SKM-1 treated with dmso at 0.1 percent for 144 hours (cell line): Measurements from ENCODE around the gene HCN3.

ENCODE experiments used
- DNase-seq: peaks from one replicate; lab custom pipeline; 2025; ENCODE audit not compliant: unreplicated experiment; lab: John Stamatoyannopoulos, UW

HCN3 gene

GRCh38 chr1:155254228-155254713 is 23.0 kb upstream of the HCN3 start:
- DNase-seq: no peak

- no peak for DNase-seq
Observed at GRCh38 chr1:155254714-155255242, 22.5 kb upstream of the HCN3 start.

- DNase-seq: peak; percentile 71
Observed at GRCh38 chr1:155255243-155256007, 21.8 kb upstream of the HCN3 start, which contains the start of gene ENTREP3. Gene ENTREP3, minus strand, starts transcription at chr1:155255483. Its CDS starts 606 bp downstream, at chr1:155254877.

GRCh38 chr1:155256058-155256852 is 21.0 kb upstream of the HCN3 start:
- DNase-seq: no peak

- no peak for DNase-seq
Observed at GRCh38 chr1:155260276-155260675, 17.0 kb upstream of the HCN3 start.

- no peak for DNase-seq
Observed at GRCh38 chr1:155261493-155261851, 15.8 kb upstream of the HCN3 start.

- peak; percentile 100 for DNase-seq
Observed at GRCh38 chr1:155261852-155262673, 15.2 kb upstream of the HCN3 start, which contains the start of gene SCAMP3. Gene SCAMP3, minus strand, starts transcription at chr1:155262360. Its CDS starts 209 bp downstream, at chr1:155262151.

GRCh38 chr1:155263067-155263466 is 14.2 kb upstream of the HCN3 start:
- DNase-seq: no peak

- DNase-seq: no peak
Observed at GRCh38 chr1:155266553-155266952, 10.7 kb upstream of the HCN3 start.

GRCh38 chr1:155267373-155267772 is 9.9 kb upstream of the HCN3 start:
- no peak for DNase-seq

GRCh38 chr1:155268630-155269029 is 8.6 kb upstream of the HCN3 start:
- no peak for DNase-seq

GRCh38 chr1:155269381-155269780 is 7.9 kb upstream of the HCN3 start:
- no peak for DNase-seq

GRCh38 chr1:155272466-155273342 is 4.6 kb upstream of the HCN3 start:
- no peak for DNase-seq

- DNase-seq: peak; percentile 98
Observed at GRCh38 chr1:155273343-155274245, 3.7 kb upstream of the HCN3 start, which contains the start of gene CLK2. Gene CLK2, minus strand, starts transcription at chr1:155273504. Its CDS starts 2,527 bp downstream, at chr1:155270977.

- peak; percentile 74 for DNase-seq
Observed at GRCh38 chr1:155277902-155278688, 832 bp downstream of the HCN3 start.

- DNase-seq: no peak
Observed at GRCh38 chr1:155278689-155279160, 1.5 kb downstream of the HCN3 start.

GRCh38 chr1:155279268-155279667 is 2.0 kb downstream of the HCN3 start:
- DNase-seq: no peak
